Uterus (tissue), 4 donors: Measurements from ENCODE around the gene ACOT11. TPM values are rescaled to one million over a fixed set of nuclear protein-coding genes. Genes with fewer than 3 reads are reported as not detected.

Experiments used
- DNase-seq, 2 donors: peaks; one replicate each; pipeline ENCODE4 v3.0.0-alpha.2; 2019 to 2020
- H3K27ac ChIP-seq, 2 donors: fragments of 200-600 bp; sonication (generic); 1 replicate in 1 of 2; 2 replicates in 1 of 2; pipeline ENCODE4 v1.5.1; 2016 to 2018
- H3K27me3 ChIP-seq, 2 donors: fragments of 200-600 bp; sonication (generic); one replicate each; pipeline ENCODE4 v1.5.1; 2018 to 2019; ENCODE audit warnings: control low read depth in 1 of 2
- H3K36me3 ChIP-seq, 2 donors: fragments of 200-600 bp; sonication (generic); one replicate each; pipeline ENCODE4 v1.5.1; 2019; ENCODE audit warnings: control low read depth in 1 of 2
- H3K4me1 ChIP-seq, 2 donors: fragments of 200-600 bp; sonication (generic); one replicate each; pipeline ENCODE4 v1.5.1; 2018 to 2019; ENCODE audit warnings: control low read depth in 1 of 2
- H3K4me3 ChIP-seq, 2 donors: fragments of 200-600 bp; sonication (generic); 1 replicate in 1 of 2; 2 replicates in 1 of 2; pipeline ENCODE4 v1.5.1; 2018 to 2019; ENCODE audit warnings: mild to moderate bottlenecking in 1 of 2
- H3K9me3 ChIP-seq, 2 donors: fragments of 200-600 bp; sonication (generic); one replicate each; pipeline ENCODE4 v1.5.1; 2019; ENCODE audit warnings: control low read depth in 1 of 2
- POLR2A ChIP-seq, 2 donors: fragments of 450-650 bp; IDR thresholded peaks; one replicate each; pipeline ENCODE4 v1.6.1; 2016; ENCODE audit warnings: antibody characterized with exemption in 2 of 2, mild to moderate bottlenecking in 1 of 2, moderate library complexity in 1 of 2
- intact Hi-C: fragments of 100-400 bp; cut with DNase I; formaldehyde crosslinking; loops from one replicate; pipeline ENCODE4 v1.15.1; 2023; ENCODE audit warnings: low total_unique reads
- total RNA-seq, 4 donors: library from RNA; depleted of rRNA in 3 of 4; stranded (reverse); fragments of >200 nt in 3 of 4; gene quantifications; one replicate each; pipeline versions ENCODE4 v1.1.0 to v1.2.4, GENCODE V29; 2014 to 2023
- TF ChIP-seq, protein P1 (sequence below), 4 experiments: fragments of 200-600 bp in 2 of 4; fragments of 450-650 bp in 2 of 4; sonication (generic) in 2 of 4; IDR thresholded peaks; one replicate each; pipeline ENCODE4 v1.5.1; 2016 to 2019; ENCODE audit warnings: antibody characterized with exemption in 4 of 4, mild to moderate bottlenecking in 2 of 4, moderate library complexity in 1 of 4
- donor health status: DM: yes; HTN: yes; CAD: no.

The ACOT11 gene
- total RNA-seq, 4 donors from 2014 or later: 2.4 to 17.1 (median 10.1) TPM

DNA sequence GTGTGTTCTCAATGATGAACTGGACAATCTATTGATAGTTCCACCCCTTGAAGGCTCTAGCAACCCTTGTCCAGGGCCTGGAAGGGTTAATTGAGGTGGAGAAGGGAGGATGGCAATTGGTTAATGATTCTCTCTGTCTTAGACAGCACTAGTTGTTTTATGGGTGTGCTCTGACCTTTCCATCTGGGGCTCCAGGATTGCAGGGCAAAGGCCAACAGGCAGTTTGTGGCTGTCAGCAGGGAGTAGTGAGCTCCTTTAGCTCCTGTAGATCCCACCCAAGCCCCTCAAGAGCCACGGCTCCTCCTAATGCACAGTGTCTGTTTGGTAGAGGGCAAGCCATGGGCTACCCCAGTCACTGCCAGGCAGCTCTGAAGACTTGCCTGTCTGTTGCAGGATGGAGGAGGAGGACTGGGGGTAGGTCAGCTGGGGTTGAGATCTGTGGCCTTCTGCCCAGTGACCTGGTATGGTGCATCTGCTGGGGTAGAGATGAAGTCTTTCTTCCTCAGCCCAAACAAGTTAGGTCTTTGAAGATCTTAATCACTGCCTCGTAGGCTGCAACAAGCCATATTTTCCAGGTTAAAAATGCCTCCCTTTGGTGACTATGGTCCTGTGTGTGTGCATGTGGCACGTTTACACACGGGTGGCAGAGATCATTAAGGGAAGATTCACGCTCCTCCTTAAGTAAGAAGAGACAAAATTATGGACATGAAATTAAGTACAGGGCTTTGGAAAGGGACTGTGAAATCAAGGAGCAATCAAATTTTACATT is 101.3 kb downstream of the ACOT11 start:
- DNase-seq: no peak
- Histone ChIP-seq H3K36me3 (no peaks in the 10 kb centered on the region), H3K4me1 (no peaks in the 10 kb centered on the region), H3K4me3 (no peak overlapping the region), H3K27me3 (no peaks in the 10 kb centered on the region), H3K27ac (no peak overlapping the region), H3K9me3 (no peaks in the 10 kb centered on the region)
- TF ChIP-seq, protein P1, sequence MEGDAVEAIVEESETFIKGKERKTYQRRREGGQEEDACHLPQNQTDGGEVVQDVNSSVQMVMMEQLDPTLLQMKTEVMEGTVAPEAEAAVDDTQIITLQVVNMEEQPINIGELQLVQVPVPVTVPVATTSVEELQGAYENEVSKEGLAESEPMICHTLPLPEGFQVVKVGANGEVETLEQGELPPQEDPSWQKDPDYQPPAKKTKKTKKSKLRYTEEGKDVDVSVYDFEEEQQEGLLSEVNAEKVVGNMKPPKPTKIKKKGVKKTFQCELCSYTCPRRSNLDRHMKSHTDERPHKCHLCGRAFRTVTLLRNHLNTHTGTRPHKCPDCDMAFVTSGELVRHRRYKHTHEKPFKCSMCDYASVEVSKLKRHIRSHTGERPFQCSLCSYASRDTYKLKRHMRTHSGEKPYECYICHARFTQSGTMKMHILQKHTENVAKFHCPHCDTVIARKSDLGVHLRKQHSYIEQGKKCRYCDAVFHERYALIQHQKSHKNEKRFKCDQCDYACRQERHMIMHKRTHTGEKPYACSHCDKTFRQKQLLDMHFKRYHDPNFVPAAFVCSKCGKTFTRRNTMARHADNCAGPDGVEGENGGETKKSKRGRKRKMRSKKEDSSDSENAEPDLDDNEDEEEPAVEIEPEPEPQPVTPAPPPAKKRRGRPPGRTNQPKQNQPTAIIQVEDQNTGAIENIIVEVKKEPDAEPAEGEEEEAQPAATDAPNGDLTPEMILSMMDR (IDR thresholded peaks at IDR 0.05): no peak
- no peak for TF ChIP-seq POLR2A (IDR thresholded peaks at IDR 0.05)
- intact Hi-C loops: no loop called here

DNA sequence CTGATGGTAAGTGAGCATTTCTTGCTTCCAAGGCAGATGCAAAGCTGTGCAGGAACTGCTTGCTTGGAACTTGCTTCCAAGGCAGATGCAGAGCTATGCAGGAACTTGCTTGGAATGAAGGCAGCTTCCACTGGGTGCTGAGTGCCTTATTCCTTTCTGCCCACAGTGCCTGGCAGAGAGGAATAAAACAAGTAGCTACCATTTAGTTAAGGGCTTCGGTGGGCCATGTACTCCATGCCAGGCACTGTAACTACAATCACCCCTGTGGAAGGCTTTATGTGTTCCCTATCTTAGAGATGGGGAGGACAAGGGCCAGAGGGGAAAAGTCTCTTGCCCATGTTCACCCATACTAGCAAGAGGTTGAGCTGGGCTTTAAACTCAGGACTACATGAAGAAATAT is 101.9 kb downstream of the ACOT11 start:
- no peaks in the 10 kb centered on the region for H3K36me3 ChIP-seq
- no peak overlapping the region for H3K4me3 ChIP-seq
- intact Hi-C loops: no loop called here
- no peaks in the 10 kb centered on the region for H3K9me3 ChIP-seq
- H3K27ac ChIP-seq: no peak overlapping the region
- no peak for DNase-seq
- no peaks in the 10 kb centered on the region for H3K27me3 ChIP-seq
- no peak for TF ChIP-seq POLR2A (IDR thresholded peaks at IDR 0.05)
- TF ChIP-seq, protein P1 (IDR thresholded peaks at IDR 0.05): no peak
- H3K4me1 ChIP-seq: no peaks in the 10 kb centered on the region

DNA sequence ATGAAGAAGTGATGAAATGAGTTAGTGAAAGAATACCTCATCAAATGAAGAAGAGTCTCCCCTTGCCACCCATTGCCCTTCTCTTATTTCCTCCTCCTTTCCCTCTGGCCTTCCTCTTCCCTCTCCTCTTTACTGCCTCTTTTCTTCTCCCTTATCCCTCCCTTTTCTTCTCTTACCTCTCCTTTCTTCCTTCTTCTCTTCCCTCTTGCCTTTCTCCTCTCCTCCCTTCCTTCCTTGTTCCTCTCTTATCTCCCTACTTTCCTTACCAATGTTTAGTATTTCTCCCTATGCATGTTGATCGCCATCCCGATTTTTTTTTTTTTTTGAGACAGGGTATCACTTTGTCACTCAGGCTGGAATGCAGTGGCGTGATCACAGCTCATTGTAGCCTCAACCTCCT is 102.4 kb downstream of the ACOT11 start:
- H3K4me1 ChIP-seq: no peaks in the 10 kb centered on the region
- no peak overlapping the region for H3K27ac ChIP-seq
- H3K27me3 ChIP-seq: no peaks in the 10 kb centered on the region
- H3K36me3 ChIP-seq: no peaks in the 10 kb centered on the region
- no peak overlapping the region for H3K4me3 ChIP-seq
- TF ChIP-seq, protein P1 (IDR thresholded peaks at IDR 0.05): no peak
- no peak for TF ChIP-seq POLR2A (IDR thresholded peaks at IDR 0.05)
- intact Hi-C loops: no loop called here
- no peak for DNase-seq
- H3K9me3 ChIP-seq: no peaks in the 10 kb centered on the region

DNA sequence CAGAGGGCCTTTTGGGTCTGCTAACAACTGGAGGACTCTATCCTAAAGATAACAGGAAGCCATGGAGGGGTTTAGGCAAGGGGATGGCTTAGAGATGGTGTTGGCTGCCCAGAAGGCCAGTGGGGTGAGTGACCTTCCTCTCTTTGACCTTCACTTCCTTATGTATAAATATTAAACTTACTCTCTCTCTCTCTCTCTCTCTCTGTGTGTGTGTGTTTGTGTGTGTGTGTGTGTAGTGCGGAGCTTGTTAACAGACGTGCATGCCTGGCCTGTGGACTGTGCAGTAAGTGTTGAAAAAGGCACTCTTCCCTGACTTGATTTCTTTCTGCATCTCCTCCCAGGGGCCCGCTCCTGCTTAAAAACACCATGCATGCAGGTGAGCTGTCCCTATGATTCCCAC is 103.6 kb downstream of the ACOT11 start:
- H3K4me3 ChIP-seq: no peak overlapping the region
- no peak overlapping the region for H3K27ac ChIP-seq
- H3K36me3 ChIP-seq: no peaks in the 10 kb centered on the region
- no peaks in the 10 kb centered on the region for H3K27me3 ChIP-seq
- no peaks in the 10 kb centered on the region for H3K9me3 ChIP-seq
- intact Hi-C loops: no loop called here
- TF ChIP-seq, protein P1 (IDR thresholded peaks at IDR 0.05): no peak
- no peak for TF ChIP-seq POLR2A (IDR thresholded peaks at IDR 0.05)
- H3K4me1 ChIP-seq: no peaks in the 10 kb centered on the region
- no peak for DNase-seq

DNA sequence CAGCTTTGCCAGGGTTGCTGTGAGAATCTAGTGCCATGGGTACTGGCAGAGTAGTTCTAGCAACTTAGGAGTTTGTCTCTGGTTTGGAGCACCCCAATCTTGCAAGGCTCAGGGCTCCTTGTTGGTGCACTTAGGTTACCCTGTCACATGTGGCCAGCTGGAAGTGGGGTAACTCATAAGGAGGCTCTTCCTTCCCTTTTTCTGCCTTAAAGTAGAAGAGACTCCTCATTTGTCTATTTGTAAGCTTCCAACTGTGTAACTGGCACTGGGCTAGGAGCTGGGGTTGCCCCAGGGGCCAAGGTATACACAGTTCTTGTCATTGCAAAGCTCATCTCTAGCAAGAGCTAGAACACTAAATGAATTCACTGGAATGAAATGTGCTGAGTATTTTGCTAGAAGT is 104.1 kb downstream of the ACOT11 start:
- no peaks in the 10 kb centered on the region for H3K4me1 ChIP-seq
- intact Hi-C loops: no loop called here
- TF ChIP-seq, protein P1 (IDR thresholded peaks at IDR 0.05): no peak
- no peak for TF ChIP-seq POLR2A (IDR thresholded peaks at IDR 0.05)
- H3K9me3 ChIP-seq: no peaks in the 10 kb centered on the region
- DNase-seq: no peak
- H3K27ac ChIP-seq: no peak overlapping the region
- no peaks in the 10 kb centered on the region for H3K27me3 ChIP-seq
- no peak overlapping the region for H3K4me3 ChIP-seq
- no peaks in the 10 kb centered on the region for H3K36me3 ChIP-seq
